ENCODE results near the gene DEPDC5. TPM values are rescaled to one million over a fixed set of nuclear protein-coding genes. Genes with fewer than 3 reads are reported as not detected.

Gene DEPDC5
- total RNA-seq, 1 donor from 2014 or later: 33.0 TPM

GRCh38 chr22:31927562-31927961 is 173.7 kb downstream of the DEPDC5 start:
- DNase-seq (ENCODE audit: low spot score, unreplicated experiment): no peak
- Mint-ChIP-seq H3K27me3 (peaks cover 11% of the 10 kb centered on the region), H3K4me1 (ENCODE audit: low read depth) (peaks cover 4% of the 10 kb centered on the region), H3K4me3 (ENCODE audit: low read depth) (no peak overlapping the region), H3K36me3 (ENCODE audit: insufficient read depth) (no peaks in the 10 kb centered on the region), H3K9me3 (ENCODE audit: low read depth) (peaks cover 4% of the 10 kb centered on the region), H3K27ac (no peak overlapping the region)
- no peak for TF ChIP-seq CTCF (IDR thresholded peaks at IDR 0.05; ENCODE audit: unreplicated experiment)

- Mint-ChIP-seq H3K27ac (no peak overlapping the region), H3K9me3 (ENCODE audit: low read depth) (peaks cover 4% of the 10 kb centered on the region), H3K4me1 (ENCODE audit: low read depth) (no peaks in the 10 kb centered on the region), H3K4me3 (ENCODE audit: low read depth) (no peak overlapping the region), H3K36me3 (ENCODE audit: insufficient read depth) (no peaks in the 10 kb centered on the region), H3K27me3 (peaks cover 11% of the 10 kb centered on the region)
- TF ChIP-seq CTCF (IDR thresholded peaks at IDR 0.05; ENCODE audit: unreplicated experiment): no peak
- DNase-seq (ENCODE audit: low spot score, unreplicated experiment): no peak
These were observed 175.5 kb downstream of the DEPDC5 start for GRCh38 chr22:31929167-31929930.

GRCh38 chr22:31932863-31933262 is 179.0 kb downstream of the DEPDC5 start:
- Mint-ChIP-seq H3K27ac (no peak overlapping the region), H3K9me3 (ENCODE audit: low read depth) (no peaks in the 10 kb centered on the region), H3K4me1 (ENCODE audit: low read depth) (no peaks in the 10 kb centered on the region), H3K27me3 (peaks cover 8% of the 10 kb centered on the region), H3K36me3 (ENCODE audit: insufficient read depth) (no peaks in the 10 kb centered on the region), H3K4me3 (ENCODE audit: low read depth) (no peak overlapping the region)
- no peak for DNase-seq (ENCODE audit: low spot score, unreplicated experiment)
- TF ChIP-seq CTCF (IDR thresholded peaks at IDR 0.05; ENCODE audit: unreplicated experiment): no peak

- no peak overlapping the region for H3K4me3 Mint-ChIP-seq (ENCODE audit: low read depth)
- TF ChIP-seq CTCF (IDR thresholded peaks at IDR 0.05; ENCODE audit: unreplicated experiment): no peak
These were observed 179.6 kb downstream of the DEPDC5 start for GRCh38 chr22:31933406-31933805.

GRCh38 chr22:31933816-31934482 is 180.1 kb downstream of the DEPDC5 start:
- TF ChIP-seq CTCF (IDR thresholded peaks at IDR 0.05; ENCODE audit: unreplicated experiment): no peak
- Mint-ChIP-seq H3K27me3 (peaks cover 9% of the 10 kb centered on the region), H3K36me3 (ENCODE audit: insufficient read depth) (no peaks in the 10 kb centered on the region), H3K4me3 (ENCODE audit: low read depth) (no peak overlapping the region), H3K27ac (no peak overlapping the region), H3K4me1 (ENCODE audit: low read depth) (no peaks in the 10 kb centered on the region), H3K9me3 (ENCODE audit: low read depth) (no peaks in the 10 kb centered on the region)
- DNase-seq (ENCODE audit: low spot score, unreplicated experiment): no peak

More at GRCh38 chr22:31933406-31933805, 179.6 kb downstream of the DEPDC5 start:
- Mint-ChIP-seq H3K27me3 (peaks cover 8% of the 10 kb centered on the region), H3K36me3 (ENCODE audit: insufficient read depth) (no peaks in the 10 kb centered on the region), H3K4me1 (ENCODE audit: low read depth) (no peaks in the 10 kb centered on the region), H3K9me3 (ENCODE audit: low read depth) (no peaks in the 10 kb centered on the region), H3K27ac (no peak overlapping the region)
- no peak for DNase-seq (ENCODE audit: low spot score, unreplicated experiment)
